GM20431 (cell line): Measurements from ENCODE around the gene KMT5C.

Experiments
- in situ Hi-C: fragments of 300-500 bp; cut with MseI, MboI; formaldehyde crosslinking; loops from one replicate; pipeline ENCODE4 v1.15.0; 2020; ENCODE audit warnings: low sequenced_read_pairs; ENCODE audit not compliant: unreplicated experiment

KMT5C gene

DNA sequence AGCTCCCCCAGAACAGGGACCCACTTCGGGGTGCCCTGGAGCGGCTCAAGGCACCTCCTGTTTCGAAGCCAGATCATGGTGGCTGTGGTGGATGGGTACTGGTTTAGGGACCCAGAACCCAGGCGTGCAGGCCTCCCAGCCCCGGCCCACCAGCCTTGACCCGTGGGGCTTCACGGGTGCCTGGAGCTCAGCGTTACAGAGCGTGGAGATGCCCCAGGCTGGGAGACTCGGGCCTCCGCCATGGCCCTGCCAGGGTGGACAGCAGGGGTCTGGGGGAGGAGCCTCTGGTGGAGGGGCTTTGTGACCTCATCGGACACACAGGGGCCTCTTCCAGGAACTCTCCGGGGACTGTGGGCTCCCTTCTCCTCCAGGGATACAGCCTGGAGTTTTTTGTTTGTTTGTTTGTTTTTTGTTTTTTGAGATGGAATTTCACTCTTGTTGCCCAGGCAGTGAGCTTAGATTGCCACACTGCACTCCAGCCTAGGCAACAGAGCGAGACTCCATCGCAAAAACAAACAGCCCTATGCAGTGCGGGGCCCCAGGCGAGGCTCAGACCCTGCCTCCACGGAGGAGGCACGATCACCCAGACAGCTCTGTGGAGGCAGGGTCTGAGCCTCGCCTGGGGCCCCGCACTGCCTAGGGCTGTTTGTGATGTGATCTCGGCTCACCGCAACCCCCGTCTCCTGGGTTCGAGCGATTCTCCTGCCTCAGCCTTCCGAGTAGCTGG lies 23.5 kb downstream of the KMT5C start, which contains the start of gene GARIN5B:
Gene GARIN5B (minus strand): TSS at position 271 of the 727 bp plus-strand sequence. CDS start 194 bp downstream, at position 77.
- in situ Hi-C loops = no loop called here

GRCh38 chr19:55365245-55365644 lies 25.6 kb downstream of the KMT5C start:
- in situ Hi-C loops = no loop called here

- in situ Hi-C loops = no loop called here
These were observed 26.3 kb downstream of the KMT5C start for GRCh38 chr19:55365964-55366363.

- in situ Hi-C loops = no loop called here
These were observed 27.1 kb downstream of the KMT5C start for GRCh38 chr19:55366790-55367189.

GRCh38 chr19:55368106-55368505 lies 28.4 kb downstream of the KMT5C start:
- in situ Hi-C loops = no loop called here

GRCh38 chr19:55368701-55369563 lies 29.3 kb downstream of the KMT5C start:
- in situ Hi-C loops = no loop called here

DNA sequence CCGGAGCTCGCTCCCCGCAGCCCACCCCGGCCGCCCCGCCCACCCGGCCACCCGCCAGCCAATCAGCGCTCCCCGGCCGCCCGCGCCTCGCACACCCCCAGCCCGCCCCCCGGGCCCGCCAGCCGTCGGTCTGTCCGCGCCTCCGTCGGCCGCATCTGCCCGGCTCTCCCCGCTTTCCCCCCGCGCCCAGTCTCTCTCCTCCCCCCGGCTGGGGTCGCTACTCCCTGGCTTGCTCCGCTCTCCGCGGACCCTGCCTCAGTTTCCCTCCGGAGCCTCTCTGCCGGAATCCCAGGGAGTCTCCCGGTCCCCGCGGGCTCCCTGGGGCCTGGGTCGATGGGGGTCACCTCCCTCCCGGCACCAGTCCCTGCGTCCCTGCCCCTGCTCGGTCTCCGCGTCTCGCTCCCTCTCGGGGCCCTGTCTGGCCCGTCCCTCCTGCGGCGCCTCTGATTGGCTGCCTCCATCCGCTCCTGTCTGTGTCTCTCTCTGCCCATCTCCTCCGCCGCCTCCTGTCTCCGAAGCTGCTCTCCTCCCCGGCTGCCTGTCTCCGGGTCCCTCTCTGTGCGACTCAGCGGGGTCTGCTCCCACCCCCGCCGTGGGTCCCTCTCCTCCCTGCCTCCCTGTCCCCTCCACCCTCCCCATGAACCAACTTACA lies 30.1 kb downstream of the KMT5C start:
- in situ Hi-C loops = no loop called here

GRCh38 chr19:55370305-55370988 lies 30.8 kb downstream of the KMT5C start, which contains the start of gene IL11:
TSS of gene IL11 (minus strand) at chr19:55370463. CDS start at chr19:55370310, 153 bp downstream.
- in situ Hi-C loops = no loop called here

DNA sequence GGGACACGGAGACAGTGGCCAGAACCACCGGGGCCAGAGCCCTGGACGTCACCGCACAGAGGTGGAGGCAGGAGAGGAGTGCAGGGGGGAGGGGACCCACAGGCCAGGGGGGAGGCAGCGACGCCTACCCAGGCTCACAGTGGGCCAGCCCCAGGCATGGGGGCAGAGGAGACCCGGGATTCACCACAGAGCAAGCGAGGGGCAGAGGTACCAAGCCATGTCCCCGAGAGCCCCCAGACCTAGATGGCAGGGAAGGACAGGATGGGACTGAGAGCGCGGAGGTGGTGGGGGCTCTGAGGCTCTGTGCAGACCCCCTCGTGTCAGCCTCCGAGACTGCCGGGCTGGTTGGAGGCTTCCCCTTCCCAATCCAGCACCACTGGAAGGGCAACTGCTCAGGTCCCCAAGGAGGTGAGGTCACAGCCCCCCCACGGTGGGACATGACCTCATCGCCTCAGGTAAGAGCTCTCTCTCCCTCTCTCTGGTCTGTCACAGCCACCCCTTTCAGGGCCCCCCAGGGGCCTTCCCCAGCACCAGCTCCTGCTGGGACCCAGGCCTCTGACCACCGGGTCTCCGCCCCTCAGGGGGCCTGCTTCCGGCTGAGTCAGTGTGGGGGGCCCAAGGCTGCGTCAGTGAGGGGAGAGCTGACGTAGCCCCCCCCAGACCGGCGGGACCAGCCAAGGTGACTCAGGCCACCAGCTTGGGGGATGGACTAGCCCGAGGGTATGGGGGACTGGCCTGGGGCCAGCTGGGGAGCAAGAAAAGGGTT lies 32.8 kb downstream of the KMT5C start:
- in situ Hi-C loops = no loop called here

DNA sequence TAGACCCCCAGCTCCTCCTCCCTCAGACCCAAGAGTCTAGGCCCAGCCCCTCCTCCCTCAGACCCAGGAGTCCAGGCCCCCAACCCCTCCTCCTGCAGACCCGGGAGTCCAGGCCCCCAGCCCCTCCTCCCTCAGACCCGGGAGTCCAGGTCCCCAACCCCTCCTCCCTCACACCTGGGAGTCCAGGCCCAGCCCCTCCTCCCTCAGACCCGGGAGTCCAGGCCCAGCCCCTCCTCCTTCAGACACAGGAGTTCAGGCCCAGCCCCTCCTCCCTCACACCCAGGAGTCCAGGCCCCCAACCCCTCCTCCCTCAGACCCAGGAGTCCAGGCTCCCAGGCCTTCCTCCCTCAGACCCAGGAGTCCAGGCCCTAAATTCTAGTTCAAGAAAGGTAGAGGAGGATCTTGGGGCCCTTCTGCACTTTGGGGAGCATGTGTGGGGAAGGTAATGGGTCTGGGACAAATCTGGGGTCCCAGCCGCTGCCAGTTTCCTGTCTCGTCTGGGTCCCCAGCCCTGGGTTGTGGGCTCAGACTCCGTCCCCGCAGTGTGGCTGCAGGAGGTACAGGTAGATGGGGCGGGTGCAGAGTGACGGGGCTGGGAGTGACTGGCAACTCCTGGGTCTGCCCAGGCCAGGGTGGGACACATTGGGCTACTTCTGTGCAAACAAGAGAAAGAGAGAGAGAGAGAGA lies 33.8 kb downstream of the KMT5C start:
- in situ Hi-C loops = no loop called here

- in situ Hi-C loops = no loop called here
These were observed 34.5 kb downstream of the KMT5C start for GRCh38 chr19:55373993-55374757.

- in situ Hi-C loops = no loop called here
These were observed 36.7 kb downstream of the KMT5C start, which contains the start of gene TMEM190 for GRCh38 chr19:55376241-55376933. TSS of gene TMEM190 (plus strand) at chr19:55376826. CDS start at chr19:55376854, 28 bp downstream.

- in situ Hi-C loops = no loop called here
These were observed 37.9 kb downstream of the KMT5C start for GRCh38 chr19:55377356-55378131.

- in situ Hi-C loops = no loop called here
These were observed 39.5 kb downstream of the KMT5C start for GRCh38 chr19:55379174-55379573.

GRCh38 chr19:55382013-55382412 lies 42.3 kb downstream of the KMT5C start:
- in situ Hi-C loops = no loop called here

DNA sequence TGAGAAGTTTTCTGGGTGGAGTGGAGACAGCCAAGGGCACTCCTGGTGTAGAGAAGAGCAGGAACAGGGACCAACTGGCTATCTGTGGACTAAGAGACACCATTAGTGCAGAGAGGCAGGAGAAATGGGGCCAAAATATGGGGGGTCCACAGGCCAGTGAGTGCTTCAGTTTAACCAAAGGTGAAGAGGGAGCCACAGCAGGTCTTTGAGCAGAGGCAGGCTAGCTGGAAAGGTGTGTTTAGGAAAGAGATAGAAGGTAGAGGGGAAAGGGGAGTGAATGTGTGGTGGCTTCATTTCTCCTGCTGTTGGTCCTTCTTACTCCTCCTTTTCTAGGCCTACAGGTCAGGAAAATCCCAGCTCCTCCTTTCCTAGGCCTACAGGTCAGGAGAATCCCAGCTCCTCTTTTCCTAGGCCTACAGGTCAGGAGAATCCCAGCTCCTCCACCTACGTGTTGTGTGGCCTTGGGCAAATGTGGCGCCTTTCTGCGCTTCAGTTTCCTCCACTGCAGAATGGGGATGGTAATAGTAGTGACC lies 42.9 kb downstream of the KMT5C start:
- in situ Hi-C loops = no loop called here
